Stomach (tissue), 9 donors: Measurements from ENCODE around the gene TOX3. TPM values are rescaled to one million over a fixed set of nuclear protein-coding genes. Genes with fewer than 3 reads are reported as not detected.
A peak's percentile ranks its signal among the peaks of the same experiment; 100 is the strongest.

Experiments
- DNase-seq, 2 donors: peaks; one replicate each; pipeline versions ENCODE4 v3.0.0 to v3.0.0-alpha.2; 2013 to 2019
- H3K27ac ChIP-seq, 5 donors: fragments of 200-600 bp in 4 of 5; sonication (generic) in 4 of 5; one replicate each; pipeline ENCODE4 v1.5.1; 2013 to 2019; ENCODE audit warnings: mild to moderate bottlenecking in 1 of 5, moderate library complexity in 1 of 5
- H3K27me3 ChIP-seq, 3 donors: fragments of 200-600 bp; sonication (generic); one replicate each; pipeline ENCODE4 v1.5.1; 2017 to 2019; ENCODE audit warnings: mixed run types in 1 of 3
- H3K36me3 ChIP-seq, 4 donors: fragments of 200-600 bp; sonication (generic); 1 replicate in 3 of 4; 2 replicates in 1 of 4; pipeline ENCODE4 v1.5.1; 2016 to 2019
- H3K4me1 ChIP-seq, 4 donors: fragments of 200-600 bp; sonication (generic); one replicate each; pipeline ENCODE4 v1.5.1; 2016 to 2019
- H3K4me3 ChIP-seq, 4 donors: fragments of 200-600 bp; sonication (generic) in 3 of 4; one replicate each; pipeline ENCODE4 v1.5.1; 2016 to 2019; ENCODE audit warnings: mild to moderate bottlenecking in 1 of 4
- H3K9me3 ChIP-seq, 4 donors: fragments of 200-600 bp; sonication (generic); one replicate each; pipeline ENCODE4 v1.5.1; 2016 to 2019
- EP300 ChIP-seq: sonication (generic); formaldehyde crosslinking; IDR thresholded peaks from one replicate; pipeline ENCODE4 v1.6.1; 2017; ENCODE audit warnings: antibody characterized with exemption
- POLR2A ChIP-seq, 4 donors: fragments of 450-650 bp; IDR thresholded peaks; one replicate each; pipeline ENCODE4 v1.6.1; 2016; ENCODE audit warnings: antibody characterized with exemption in 4 of 4, control low read depth in 2 of 4, mild to moderate bottlenecking in 1 of 4, moderate library complexity in 1 of 4
- POLR2AphosphoS5 ChIP-seq, 3 donors: sonication (generic); formaldehyde crosslinking; IDR thresholded peaks; one replicate each; pipeline ENCODE4 v1.6.1; 2016; ENCODE audit warnings: antibody characterized with exemption in 3 of 3
- WGBS, 5 donors: extraction: QIAGEN DNeasy Blood & Tissue Kit in 3 of 5; methylation state at CpG; one replicate each; pipeline versions ENCODE4 v1.1.5 to v1.1.7; 2013 to 2018; 5-methylcytosine and 5-hydroxymethylcytosine counted together
- intact Hi-C: fragments of 100-400 bp; cut with DNase I; formaldehyde crosslinking; loops from one replicate; pipeline ENCODE4 v1.15.1; 2023; ENCODE audit warnings: low total_unique reads
- polyA plus RNA-seq, 3 donors: library from polyadenylated mRNA; stranded (reverse); fragments of 200-250 nt; gene quantifications; one replicate each; pipeline ENCODE4 v1.2.3, GENCODE V29; 2013
- total RNA-seq, 5 donors: library from RNA; depleted of rRNA; stranded (reverse); fragments of >200 nt; gene quantifications; one replicate each; pipeline versions ENCODE4 v1.1.0 to v1.2.3, GENCODE V29; 2014 to 2016
- TF ChIP-seq, protein P1 (sequence below), 7 experiments: fragments of 450-650 bp in 4 of 7; fragments of 200-600 bp in 3 of 7; sonication (generic) in 3 of 7; IDR thresholded peaks; one replicate each; pipeline ENCODE4 v1.5.1; 2016 to 2019; ENCODE audit warnings: antibody characterized with exemption in 7 of 7, control low read depth in 2 of 7, mild to moderate bottlenecking in 1 of 7
- donor health status: healthy with polysubstance abuse.
- donor health status: Bipolar disorder and iron deficiency.
- donor health status: healthy.

Gene TOX3
- total and polyA plus RNA-seq, 8 donors: 6.4 to 169 (median 11.1) TPM

DNA sequence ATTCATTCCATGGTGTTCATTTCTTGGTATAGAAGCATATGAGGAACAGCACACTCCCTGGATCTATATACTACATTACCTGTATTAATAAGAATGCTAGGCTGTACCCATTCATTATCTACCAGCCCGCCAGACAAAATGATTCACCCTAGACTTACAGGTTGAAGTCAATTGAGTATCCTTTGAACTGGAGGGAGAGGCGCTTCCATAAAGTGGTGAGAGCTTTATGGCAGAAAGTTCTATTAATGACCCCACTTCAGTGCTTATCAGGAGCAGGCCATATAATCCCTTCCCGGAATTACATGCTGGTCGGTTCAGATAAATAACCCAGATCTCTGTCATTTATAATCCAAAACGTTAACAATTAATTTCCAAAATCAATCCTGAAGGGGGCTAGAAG lies 44.5 kb upstream of the TOX3 start:
- H3K4me3 ChIP-seq: no peak overlapping the region
- H3K27me3 ChIP-seq: no peaks in the 10 kb centered on the region
- intact Hi-C loops: no loop called here
- DNase-seq: no peak
- WGBS, 5 donors: 64 to 82% (median 79%) methylated on average over 5 of the region's 5 CpGs
- H3K9me3 ChIP-seq: no peaks in the 10 kb centered on the region
- H3K4me1 ChIP-seq: peaks cover 0 to 11% (median 0%) of the 10 kb centered on the region in 4 donors
- H3K27ac ChIP-seq: no peak overlapping the region
- no peak for TF ChIP-seq POLR2A (IDR thresholded peaks at IDR 0.05)
- TF ChIP-seq EP300: no peak
- TF ChIP-seq, protein P1, sequence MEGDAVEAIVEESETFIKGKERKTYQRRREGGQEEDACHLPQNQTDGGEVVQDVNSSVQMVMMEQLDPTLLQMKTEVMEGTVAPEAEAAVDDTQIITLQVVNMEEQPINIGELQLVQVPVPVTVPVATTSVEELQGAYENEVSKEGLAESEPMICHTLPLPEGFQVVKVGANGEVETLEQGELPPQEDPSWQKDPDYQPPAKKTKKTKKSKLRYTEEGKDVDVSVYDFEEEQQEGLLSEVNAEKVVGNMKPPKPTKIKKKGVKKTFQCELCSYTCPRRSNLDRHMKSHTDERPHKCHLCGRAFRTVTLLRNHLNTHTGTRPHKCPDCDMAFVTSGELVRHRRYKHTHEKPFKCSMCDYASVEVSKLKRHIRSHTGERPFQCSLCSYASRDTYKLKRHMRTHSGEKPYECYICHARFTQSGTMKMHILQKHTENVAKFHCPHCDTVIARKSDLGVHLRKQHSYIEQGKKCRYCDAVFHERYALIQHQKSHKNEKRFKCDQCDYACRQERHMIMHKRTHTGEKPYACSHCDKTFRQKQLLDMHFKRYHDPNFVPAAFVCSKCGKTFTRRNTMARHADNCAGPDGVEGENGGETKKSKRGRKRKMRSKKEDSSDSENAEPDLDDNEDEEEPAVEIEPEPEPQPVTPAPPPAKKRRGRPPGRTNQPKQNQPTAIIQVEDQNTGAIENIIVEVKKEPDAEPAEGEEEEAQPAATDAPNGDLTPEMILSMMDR (IDR thresholded peaks at IDR 0.05): no peak
- TF ChIP-seq POLR2AphosphoS5 (IDR thresholded peaks at IDR 0.05): no peak
- H3K36me3 ChIP-seq: no peaks in the 10 kb centered on the region

DNA sequence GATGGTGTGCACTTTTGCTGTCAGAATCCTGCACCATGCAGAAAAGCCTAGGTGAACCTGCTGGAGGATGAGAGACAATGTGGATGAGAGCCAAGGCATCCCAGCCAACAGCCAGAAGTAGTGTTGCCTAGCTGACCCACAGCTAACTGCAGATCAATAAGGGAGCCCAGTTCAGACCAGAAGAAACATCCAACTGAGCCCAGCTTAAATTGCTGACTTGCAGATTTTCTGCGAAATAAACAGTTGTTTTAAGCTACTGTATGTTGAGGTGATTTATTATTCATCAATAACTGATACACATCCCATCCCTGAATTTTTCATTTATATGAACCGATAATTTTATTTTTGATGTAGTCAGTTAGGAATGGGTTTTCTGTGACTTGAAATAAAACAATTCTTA lies 39.2 kb upstream of the TOX3 start:
- H3K4me3 ChIP-seq: no peak overlapping the region
- no peak overlapping the region for H3K27ac ChIP-seq
- no peaks in the 10 kb centered on the region for H3K36me3 ChIP-seq
- WGBS, 5 donors: 89 to 99% (median 97%) methylated on average over 2 of the region's 2 CpGs
- intact Hi-C loops: no loop called here
- no peaks in the 10 kb centered on the region for H3K9me3 ChIP-seq
- no peaks in the 10 kb centered on the region for H3K4me1 ChIP-seq
- DNase-seq: no peak
- TF ChIP-seq, protein P1 (IDR thresholded peaks at IDR 0.05): no peak
- TF ChIP-seq EP300 (no peak), POLR2AphosphoS5 (IDR thresholded peaks at IDR 0.05) (no peak), POLR2A (IDR thresholded peaks at IDR 0.05) (no peak)
- H3K27me3 ChIP-seq: no peaks in the 10 kb centered on the region

DNA sequence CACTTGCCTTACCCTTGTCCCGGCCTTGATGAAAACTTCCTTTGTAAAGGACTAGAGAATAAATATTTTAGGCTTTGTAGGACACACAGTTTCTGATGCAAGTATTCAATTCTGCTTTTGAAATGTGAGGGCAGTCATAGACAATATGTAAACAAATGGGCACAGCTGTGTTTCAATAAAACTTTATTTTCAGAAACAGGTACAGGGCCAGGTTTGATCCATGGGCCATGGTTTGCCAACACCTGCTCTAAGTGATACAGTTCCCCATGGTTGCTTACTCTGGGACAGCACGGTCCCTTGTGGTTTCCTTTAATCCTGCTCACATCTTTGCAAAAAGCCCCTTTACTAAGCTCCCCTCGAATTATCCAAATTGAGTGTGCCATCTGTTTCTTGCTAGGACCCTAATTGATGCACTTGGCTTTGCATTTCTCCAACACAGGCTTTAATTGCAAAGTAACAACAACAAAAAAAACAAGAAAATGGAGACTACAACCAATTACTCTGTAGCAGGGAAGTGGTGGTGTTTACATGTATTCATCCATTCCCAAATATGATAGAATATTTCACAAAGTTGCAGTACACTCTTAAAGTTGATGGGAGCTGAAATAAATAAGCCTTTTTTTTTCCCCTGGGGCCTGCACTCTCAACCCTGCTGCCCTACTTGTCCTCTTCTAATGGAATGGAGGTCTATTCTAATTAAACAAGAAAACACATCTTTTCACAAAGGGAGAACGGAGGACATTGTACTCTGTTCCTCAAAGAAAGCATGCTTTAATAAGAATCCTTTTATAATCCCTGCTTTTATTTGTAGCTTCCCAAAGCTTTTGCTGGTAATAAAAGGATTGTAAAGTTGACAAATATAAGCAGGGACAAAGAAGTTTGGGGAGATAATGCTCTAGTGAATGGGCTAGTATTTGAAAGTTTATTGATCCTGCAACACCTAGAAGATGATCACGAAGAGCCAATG lies 37.7 kb upstream of the TOX3 start:
- Histone ChIP-seq H3K36me3 (no peaks in the 10 kb centered on the region), H3K27me3 (no peaks in the 10 kb centered on the region), H3K27ac (no peak overlapping the region), H3K4me3 (no peak overlapping the region), H3K9me3 (no peaks in the 10 kb centered on the region), H3K4me1 (peaks cover 0 to 10% (median 3%) of the 10 kb centered on the region in 4 donors)
- WGBS, 5 donors: 74 to 83% (median 82%) methylated on average over 5 of the region's 5 CpGs
- DNase-seq: no peak
- intact Hi-C loops: no loop called here
- TF ChIP-seq POLR2A (IDR thresholded peaks at IDR 0.05) (no peak), POLR2AphosphoS5 (IDR thresholded peaks at IDR 0.05) (no peak), EP300 (no peak)
- TF ChIP-seq, protein P1 (IDR thresholded peaks at IDR 0.05): no peak

DNA sequence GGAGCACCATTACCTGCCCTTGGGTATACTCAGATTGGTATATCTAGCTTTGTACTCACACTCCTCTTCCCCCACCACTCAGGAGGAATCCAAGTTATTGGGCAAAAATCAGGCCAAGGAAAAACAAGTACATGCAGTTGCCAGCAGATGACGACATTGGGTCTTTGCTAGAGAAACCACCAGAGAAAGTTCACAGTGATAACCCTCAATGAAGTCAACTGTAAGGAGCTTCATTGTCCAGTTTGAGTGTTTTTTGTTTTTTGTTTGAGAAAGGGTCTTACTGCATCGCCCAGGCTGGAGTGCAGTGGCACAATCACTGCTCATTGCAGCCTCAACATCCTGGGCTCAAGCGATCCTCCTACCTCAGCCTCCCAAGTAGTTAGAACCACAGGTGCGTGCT lies 34.6 kb upstream of the TOX3 start:
- intact Hi-C loops: no loop called here
- 82 to 90% (median 85%) methylated on average over 4 of the region's 4 CpGs for WGBS, 5 donors
- TF ChIP-seq POLR2A (IDR thresholded peaks at IDR 0.05): no peak
- no peak for TF ChIP-seq POLR2AphosphoS5 (IDR thresholded peaks at IDR 0.05)
- TF ChIP-seq, protein P1 (IDR thresholded peaks at IDR 0.05): peak in 1 of 7 experiments; percentile 32
- no peak for TF ChIP-seq EP300
- peaks cover 4 to 21% (median 14%) of the 10 kb centered on the region in 4 donors for H3K4me1 ChIP-seq
- H3K4me3 ChIP-seq: no peak overlapping the region
- no peaks in the 10 kb centered on the region for H3K36me3 ChIP-seq
- DNase-seq: peak in 1 of 2 donors; percentile 34
- no peaks in the 10 kb centered on the region for H3K27me3 ChIP-seq
- no peaks in the 10 kb centered on the region for H3K9me3 ChIP-seq
- H3K27ac ChIP-seq: peak overlapping the region in 2 of 5 donors; percentile 83 to 86
